ENCODE data around the gene SMIM15.
"Not testable (repeated sequence)": the region's sequence is repeated elsewhere in the genome, so short reads cannot be mapped to it uniquely, and the experiment has no call there.

The SMIM15 gene, protein sequence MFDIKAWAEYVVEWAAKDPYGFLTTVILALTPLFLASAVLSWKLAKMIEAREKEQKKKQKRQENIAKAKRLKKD

GRCh38 chr5:61162010-61162831, at the start of gene SMIM15:
Gene SMIM15, minus strand, starts transcription at chr5:61162468. Its CDS starts 2,297 bp downstream, at chr5:61160171.
- peak; percentile 73 for DNase-seq

GRCh38 chr5:61207884-61208283, 45.6 kb upstream of the SMIM15 start:
- no peak for DNase-seq

GRCh38 chr5:61205013-61205412, 42.7 kb upstream of the SMIM15 start:
- DNase-seq = no peak

DNA sequence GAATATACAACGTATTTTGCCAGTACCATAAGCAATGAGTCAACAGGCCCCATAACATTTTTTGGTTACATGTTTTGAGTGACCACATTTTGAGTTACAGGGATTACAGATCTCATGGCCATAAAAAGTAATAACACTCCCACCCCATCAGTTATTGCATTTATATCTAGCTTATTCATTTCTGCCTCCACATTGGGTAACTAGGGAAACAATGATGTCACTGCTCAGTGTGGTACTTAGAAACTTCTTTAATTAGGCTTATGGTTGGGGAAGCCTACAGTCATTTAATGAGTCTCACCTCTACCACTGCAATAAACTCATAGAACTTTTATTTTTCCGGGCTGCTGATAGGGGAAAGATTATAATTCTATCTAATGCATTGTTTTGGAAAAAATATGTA, 39.9 kb upstream of the SMIM15 start:
- no peak for DNase-seq

GRCh38 chr5:61200582-61201155, 38.4 kb upstream of the SMIM15 start:
- no peak for DNase-seq

DNA sequence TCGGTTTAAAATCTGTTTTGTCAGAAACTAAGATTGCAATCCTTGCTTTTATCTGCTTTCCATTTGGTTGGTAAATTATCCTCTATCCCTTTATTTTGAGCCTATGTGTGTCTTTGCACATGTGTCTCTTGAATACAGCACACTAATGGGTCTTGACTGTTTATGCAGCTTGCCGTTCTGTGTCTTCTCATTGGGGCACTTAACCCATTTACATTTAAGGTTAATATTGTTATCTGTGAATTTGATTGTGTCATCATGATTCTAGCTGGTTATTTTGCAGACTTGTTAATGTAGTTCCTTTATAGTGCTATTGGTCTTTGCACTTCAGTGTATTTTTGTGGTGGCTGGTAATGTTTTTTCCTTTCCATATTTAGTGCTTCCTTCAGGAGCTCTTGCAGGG, 36.3 kb upstream of the SMIM15 start:
- DNase-seq = no peak

- not testable (repeated sequence) for DNase-seq
Measured at GRCh38 chr5:61187826-61188225, 25.6 kb upstream of the SMIM15 start.

- not testable (repeated sequence) for DNase-seq
Measured at GRCh38 chr5:61187352-61187751, 25.1 kb upstream of the SMIM15 start.

DNA sequence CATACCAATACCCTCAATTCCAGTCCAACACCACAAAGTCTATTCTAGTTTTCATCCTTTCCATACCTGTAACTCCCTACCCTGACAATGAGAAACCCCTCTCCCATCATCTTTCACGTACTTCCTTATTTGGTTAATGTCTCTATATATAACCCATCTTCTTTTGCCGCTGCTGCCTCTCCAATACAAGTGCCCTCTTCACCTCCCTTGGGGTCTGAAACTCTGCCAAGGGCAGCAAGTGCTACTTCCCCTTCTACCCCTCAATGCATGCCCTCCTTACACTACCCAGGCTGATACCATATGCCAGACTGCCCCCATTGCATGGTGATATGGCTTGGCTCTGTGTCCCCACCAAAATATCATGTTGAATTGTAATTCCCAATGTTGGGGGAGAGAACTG, 24.4 kb upstream of the SMIM15 start:
- DNase-seq = no peak

DNA sequence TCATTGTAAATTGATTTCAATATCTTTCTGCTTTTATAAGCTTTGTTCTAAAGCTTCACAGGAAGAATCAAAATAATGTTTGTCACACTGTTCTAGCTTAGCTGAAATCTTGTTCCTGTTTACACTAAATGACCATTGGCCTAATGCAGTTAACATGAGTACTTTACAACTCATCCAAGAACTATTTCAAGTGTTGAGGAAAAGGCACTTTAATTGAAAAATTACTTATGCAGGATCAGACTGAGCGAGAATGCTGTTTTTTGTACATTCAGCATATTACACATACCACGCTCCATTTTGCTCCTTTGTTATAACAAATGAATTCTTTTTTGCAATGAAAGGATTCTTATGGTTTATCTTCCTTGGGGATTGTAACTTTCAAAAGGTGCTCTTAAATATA, 22.4 kb upstream of the SMIM15 start:
- DNase-seq = no peak

GRCh38 chr5:61183538-61183937, 21.3 kb upstream of the SMIM15 start:
- no peak for DNase-seq

DNA sequence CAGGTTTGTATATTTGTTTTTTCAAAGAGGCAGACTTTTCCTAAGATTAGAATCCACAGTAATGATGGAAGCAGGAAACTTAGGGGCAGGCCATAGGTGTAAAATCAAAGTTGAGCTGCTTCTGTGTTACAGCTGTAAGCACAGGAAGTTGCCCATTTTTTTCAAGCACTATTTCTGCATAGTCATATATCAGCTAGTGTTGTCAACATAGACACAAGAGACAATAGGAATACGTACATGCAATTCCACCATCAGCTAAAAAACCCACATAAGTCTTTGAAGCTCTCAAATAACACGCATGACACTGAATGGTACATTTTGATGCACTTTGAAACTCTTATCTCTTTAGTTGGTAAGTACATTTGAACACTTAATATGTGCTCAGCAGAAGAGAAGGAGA, 20.2 kb upstream of the SMIM15 start:
- no peak for DNase-seq

- no peak for DNase-seq
Measured at GRCh38 chr5:61180886-61181285, 18.6 kb upstream of the SMIM15 start.

GRCh38 chr5:61178702-61179101, 16.4 kb upstream of the SMIM15 start:
- no peak for DNase-seq

GRCh38 chr5:61177716-61178115, 15.4 kb upstream of the SMIM15 start:
- no peak for DNase-seq

- no peak for DNase-seq
Measured at GRCh38 chr5:61177070-61177469, 14.8 kb upstream of the SMIM15 start.

DNA sequence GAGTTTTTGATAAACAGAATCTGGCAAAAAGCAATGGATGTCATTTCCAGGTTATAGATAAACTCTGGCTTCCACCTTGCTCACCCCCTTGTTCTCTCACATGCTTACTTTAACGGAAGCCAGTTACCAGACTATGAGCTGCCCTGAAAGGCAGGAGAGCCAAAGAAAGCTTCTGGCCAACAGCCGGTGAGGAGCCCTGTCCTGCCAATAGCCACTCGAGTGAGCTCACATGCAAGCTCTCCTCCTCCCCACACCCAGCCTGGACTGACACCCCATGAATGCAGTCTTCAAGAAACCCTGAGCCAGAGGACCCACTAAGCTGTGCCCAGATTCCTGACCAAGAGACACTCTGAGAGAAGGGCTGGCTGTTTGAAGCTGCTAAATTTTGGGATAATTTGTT, 14.4 kb upstream of the SMIM15 start:
- DNase-seq = no peak

- DNase-seq = no peak
Measured at GRCh38 chr5:61171479-61171878, 9.2 kb upstream of the SMIM15 start.

GRCh38 chr5:61168951-61169350, 6.7 kb upstream of the SMIM15 start:
- no peak for DNase-seq

GRCh38 chr5:61167382-61167781, 5.1 kb upstream of the SMIM15 start:
- no peak for DNase-seq

DNA sequence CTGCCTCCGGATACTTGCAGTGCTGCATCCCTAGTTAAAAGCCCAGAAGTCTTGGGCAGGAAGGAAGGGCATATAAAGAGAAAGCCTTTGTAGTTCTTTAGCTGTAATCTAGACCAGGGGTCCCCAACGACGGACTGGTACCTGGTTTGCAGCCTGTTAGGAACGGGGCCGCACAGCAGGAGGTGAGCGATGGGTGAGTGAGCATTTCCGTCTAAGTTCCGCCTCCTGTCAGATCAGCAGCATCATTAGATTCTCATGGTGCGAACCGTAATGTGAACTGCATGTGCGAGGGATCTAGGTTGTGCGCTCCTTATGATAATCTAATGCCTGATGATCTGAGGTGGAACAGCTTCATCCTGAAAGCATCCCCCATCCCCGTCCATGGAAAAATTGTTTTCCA, 1.6 kb upstream of the SMIM15 start:
- no peak for DNase-seq

DNA sequence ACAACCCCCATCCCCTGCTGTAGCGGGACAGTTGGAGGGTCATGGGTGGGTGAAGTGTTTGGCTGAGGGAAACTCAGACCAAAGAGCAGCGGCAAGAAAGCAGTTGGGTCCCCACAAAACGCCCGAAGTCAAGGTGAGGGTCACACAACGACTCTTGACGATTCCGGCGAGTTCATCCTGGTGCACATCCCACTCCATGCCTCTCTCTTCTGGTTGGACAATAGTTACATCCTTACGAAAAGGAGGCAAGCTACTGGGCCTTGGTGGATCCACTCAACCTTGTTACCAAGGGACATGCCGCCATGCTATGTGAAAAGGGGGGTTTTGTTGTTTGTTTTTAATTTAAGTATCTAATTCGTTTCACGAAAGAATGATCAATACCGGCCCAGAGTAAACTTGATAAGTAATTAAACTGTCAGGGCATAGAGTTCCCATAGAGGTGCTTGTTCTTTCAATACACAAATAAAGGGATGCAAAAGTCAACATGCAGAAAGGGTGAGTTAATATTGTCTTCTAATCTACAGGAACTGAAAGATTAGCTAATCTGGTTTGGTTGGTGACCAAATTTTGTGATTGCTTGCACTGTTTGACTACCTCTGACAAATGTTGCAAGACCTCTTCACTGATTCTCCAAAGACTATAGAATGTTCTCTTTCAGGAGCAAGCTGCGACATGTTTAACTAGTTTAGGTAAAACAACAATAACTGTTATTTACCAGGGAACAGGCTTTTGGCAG, 732 bp upstream of the SMIM15 start:
- no peak for DNase-seq

GRCh38 chr5:61160497-61160896, 1.8 kb downstream of the SMIM15 start:
- DNase-seq = no peak

DNA sequence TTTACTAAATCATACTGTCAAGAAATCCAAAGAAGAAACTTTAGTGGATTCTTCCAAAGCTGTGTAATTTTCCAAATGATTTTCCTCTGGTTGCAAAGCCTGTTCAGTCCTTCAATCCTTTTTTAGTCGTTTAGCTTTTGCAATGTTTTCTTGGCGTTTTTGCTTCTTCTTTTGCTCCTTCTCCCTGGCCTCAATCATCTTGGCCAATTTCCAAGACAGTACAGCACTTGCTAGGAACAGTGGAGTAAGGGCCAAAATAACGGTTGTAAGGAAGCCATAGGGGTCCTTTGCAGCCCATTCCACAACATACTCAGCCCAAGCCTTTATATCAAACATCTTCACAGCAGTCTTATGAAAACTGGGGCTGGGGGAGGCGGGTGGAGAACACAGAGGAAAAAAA, 2.4 kb downstream of the SMIM15 start:
- DNase-seq = no peak

Measured in activated effector memory CD4-positive, alpha-beta T cell treated with Interleukin-2 at 50 U/mL for 16 hours (primary cell).